ENCODE measurements around the gene KREMEN2.
A peak's percentile ranks its signal among the peaks of the same experiment; 100 is the strongest.

The KREMEN2 gene

DNA sequence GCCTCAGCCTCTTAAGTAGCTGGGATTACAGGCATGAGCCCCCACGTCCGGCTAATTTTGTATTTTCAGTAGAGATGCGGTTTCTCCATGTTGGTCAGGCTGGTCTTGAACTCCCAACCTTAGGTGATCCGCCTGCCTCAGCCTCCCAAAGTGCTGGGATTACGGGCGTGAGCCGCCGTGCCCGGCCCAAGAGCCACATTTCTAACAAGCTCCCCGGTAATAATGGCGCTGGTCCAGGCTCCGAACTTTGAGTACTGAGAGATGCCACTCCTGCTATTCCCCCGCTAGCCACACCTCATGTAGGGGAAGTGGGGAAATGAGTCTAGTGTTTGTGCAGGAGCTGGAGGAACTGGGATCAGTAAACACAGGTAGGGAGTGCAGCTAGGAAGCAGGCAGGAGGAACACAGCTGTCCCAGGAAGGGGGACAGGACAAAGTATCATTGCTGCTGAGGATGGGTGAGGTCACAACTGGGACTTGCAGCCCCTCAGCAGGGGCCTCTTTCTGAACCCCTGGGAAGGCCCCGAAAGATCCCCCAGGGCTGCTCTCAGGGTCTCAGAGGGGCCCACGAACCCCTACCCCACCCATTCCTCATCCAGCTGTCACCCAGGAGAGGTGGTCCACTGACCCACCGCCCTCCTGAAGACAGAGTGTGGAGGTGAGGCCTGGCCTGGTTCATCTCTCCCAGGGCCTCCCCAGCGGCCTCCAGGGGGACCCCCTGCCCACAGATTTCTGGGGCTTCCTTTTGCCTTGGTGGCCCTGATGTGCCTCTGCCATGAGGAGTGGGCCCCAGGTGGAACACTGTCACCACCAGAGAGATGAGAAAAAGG lies 3.7 kb upstream of the KREMEN2 start:
- intact Hi-C loops (cut with DNase I), result no loop called here
- no peak for DNase-seq

DNA sequence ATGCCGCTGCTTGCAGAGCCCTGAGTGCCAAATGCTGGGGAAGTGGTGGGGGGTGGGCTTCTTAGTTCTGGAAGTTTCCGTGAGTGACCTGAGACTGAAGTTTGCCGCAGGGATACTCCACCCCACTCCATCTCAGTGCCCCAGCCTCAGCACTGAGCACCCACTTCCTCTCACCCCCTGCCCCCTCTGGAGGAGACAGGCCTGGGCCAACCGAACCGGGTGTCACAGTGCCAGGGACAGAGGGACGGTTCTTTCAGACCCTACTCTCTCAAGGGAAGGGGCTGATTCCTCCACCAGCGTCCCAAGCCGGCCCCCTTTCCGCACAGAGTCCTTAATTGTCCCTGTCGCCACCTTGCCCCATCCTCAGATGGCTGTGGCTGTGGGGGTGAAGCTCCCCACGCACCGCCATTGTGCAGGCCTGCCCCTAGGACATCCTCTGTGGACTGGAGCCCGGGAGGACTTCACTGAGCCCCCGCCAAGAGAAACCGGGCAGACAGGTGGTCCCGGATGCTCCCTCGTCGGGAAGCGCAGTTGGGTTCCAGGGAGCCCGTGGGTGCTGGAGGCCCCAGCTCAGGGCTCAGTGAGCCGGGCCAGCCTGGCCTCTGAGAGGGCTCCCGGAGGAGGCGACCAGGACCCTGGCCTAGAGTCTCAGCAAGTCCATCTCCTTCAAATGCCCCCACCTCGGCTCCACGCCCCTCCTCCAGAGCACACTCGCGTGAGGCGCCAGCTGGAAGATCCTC lies 1.6 kb upstream of the KREMEN2 start:
- DNase-seq, result no peak
- intact Hi-C loops (cut with DNase I), result no loop called here

DNA sequence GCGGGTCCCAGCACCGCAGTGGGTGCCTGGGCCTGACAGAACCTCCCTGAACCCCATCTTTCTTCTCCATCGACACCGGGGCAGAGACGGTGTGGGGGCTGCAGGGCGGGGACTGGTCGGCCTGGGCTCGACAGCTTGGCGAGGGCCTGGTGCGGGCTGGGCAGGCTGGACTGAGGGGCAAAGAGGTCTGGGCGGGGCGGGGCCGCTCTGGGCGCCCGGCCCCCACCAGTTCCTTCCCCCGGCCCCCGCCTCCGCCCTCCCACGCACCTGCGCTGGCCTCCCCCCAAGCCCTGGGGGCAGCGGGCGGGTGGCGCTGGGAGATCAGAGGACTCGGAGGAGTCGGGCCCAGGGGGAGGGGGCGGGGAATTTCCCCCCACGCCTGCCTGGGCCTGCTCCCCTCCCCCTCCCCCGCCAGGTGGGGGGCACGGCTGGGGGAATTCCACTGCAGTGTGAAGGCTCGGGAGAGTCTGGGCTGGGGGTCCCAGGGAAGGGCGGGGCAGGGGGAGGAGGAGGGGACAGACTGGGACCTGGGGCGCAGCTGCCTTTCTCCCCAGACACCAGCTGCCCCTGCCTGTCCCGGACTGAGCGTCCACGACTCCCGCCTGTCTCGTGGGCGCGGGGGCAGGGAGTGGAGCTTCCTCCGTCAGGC lies 877 bp upstream of the KREMEN2 start:
- intact Hi-C loops (cut with DNase I), result no loop called here
- DNase-seq, result no peak

DNA sequence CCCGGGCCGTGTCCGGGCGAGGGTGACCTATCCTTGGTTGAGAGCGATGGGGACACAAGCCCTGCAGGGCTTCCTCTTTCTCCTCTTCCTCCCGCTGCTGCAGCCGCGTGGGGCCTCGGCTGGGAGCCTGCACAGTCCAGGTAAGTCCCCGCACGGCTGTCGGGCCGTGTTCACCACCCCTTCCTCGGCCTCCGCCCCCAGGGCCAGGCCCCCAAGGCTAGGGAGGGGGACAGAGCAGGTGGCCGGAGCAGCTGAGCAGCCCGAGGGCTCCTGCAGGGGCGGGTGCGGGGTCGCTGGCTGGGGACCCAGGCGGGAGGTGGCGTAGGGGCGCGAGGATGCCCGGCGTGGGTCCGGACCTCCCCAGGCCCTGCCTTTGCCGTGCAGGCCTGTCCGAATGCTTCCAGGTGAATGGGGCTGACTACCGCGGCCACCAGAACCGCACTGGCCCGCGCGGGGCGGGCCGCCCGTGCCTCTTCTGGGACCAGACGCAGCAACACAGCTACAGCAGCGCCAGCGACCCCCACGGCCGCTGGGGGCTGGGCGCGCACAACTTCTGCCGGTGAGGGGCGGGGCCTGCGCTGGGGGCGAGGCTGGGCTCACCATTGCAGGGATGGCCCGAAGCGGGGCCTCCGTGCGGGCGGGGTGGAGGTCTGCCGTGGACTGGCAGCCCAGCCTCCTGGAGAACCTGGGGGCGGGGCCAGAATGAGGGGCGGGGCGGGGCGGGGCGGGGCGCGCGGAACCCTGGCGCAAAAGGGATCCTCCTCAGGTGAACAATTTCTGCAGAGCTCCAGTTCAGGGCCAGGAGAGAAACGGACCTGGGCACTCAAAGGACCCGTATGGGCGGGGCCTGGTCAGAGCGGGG lies 631 bp downstream of the KREMEN2 start:
- DNase-seq, result no peak

DNA sequence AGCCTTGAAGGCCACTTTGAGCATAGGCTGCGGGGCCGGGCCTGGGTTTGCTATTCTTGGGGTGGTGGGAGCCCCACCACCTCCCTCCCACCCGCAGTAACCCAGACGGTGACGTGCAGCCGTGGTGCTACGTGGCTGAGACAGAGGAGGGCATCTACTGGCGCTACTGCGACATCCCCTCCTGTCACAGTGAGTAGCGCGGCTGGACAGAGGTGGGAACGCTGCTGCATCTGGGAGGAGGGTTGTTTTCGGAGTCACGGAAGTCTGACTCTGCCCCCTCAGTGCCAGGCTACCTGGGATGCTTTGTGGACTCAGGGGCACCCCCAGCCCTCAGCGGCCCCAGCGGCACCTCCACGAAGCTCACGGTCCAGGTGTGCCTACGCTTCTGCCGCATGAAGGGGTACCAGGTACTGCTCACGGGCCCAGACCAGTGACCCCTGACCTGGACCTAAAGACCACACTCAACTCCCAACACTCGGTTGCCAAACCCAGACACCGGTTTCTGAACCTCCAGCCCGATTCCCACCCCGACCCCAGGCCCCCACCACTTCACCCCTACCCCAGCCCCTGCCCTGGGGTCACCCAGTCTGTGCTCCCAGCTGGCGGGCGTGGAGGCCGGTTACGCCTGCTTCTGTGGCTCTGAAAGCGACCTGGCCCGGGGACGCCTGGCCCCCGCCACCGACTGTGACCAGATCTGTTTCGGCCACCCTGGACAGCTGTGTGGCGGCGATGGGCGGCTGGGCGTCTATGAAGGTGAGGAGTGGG lies 2.1 kb downstream of the KREMEN2 start:
- no peak for DNase-seq
- intact Hi-C loops (cut with DNase I), result no loop called here

More for the DNA sequence above, 631 bp downstream of the KREMEN2 start:
- intact Hi-C loops (cut with DNase I), result no loop called here

DNA sequence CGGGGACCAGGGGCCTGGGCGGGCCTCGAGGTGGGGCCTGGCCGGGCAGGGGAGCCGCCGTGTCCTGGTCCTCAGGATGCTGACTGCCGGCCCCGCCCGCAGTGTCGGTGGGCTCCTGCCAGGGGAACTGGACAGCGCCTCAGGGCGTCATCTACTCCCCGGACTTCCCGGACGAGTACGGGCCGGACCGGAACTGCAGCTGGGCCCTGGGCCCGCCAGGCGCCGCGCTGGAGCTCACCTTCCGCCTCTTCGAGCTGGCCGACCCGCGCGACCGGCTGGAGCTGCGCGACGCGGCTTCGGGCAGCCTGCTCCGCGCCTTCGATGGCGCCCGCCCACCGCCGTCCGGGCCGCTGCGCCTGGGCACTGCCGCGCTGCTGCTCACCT lies 2.7 kb downstream of the KREMEN2 start:
- no peak for DNase-seq
- intact Hi-C loops (cut with DNase I), result no loop called here

DNA sequence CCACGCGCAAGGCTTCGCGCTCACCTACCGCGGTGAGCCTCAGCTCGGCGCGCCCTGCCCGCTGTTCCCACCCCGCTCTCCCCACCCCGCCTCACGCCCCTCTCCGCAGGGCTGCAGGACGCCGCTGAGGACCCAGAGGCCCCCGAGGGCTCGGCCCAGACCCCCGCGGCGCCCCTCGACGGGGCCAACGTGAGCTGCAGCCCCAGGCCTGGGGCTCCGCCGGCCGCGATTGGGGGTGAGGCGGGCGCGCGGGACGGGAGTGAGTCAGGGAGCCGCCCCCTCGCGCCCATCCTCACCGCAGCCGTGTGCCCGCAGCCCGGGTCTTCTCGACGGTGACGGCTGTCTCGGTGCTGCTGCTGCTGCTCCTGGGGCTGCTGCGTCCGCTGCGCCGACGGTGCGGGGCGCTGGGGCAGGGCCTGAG lies 3.1 kb downstream of the KREMEN2 start:
- no peak for DNase-seq
- intact Hi-C loops (cut with DNase I), result no loop called here

DNA sequence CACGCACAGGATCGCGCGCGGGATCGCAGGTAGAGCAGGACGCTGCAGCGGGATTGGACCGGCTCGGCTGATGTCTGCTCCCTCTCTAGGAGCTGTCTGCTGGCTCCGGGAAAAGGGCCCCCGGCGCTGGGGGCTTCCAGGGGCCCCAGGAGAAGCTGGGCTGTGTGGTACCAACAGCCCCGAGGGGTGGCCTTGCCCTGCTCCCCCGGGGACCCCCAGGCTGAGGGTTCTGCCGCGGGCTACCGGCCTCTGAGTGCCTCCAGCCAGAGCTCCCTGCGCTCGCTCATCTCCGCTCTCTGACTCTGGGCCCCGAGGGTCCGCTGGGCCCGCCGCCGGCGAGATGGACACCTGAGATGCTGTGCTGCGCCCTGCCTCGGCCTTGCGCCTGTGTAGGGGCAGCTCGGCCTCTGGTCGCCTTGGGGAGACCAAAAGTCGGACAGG lies 3.7 kb downstream of the KREMEN2 start:
- intact Hi-C loops (cut with DNase I), result no loop called here
- no peak for DNase-seq

DNA sequence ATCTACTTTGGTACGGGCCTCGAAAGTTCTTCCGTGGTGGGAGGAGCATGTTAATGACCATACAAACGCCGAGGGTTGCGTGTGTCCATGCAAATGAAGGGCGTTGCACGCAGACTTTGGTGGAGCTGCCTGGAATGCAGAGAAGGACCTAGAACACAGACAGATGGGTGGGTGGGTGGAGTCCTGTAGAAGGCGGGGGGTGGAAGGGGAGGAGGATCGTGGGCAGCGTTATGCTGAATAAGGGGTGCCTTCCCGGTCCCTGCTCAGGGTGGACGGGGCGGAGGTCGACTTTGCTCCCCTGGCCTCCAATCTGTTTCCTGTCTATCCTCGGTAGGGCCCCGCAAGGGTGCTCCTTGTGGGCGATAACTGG lies 4.3 kb downstream of the KREMEN2 start:
- intact Hi-C loops (cut with DNase I), result no loop called here
- no peak for DNase-seq

DNA sequence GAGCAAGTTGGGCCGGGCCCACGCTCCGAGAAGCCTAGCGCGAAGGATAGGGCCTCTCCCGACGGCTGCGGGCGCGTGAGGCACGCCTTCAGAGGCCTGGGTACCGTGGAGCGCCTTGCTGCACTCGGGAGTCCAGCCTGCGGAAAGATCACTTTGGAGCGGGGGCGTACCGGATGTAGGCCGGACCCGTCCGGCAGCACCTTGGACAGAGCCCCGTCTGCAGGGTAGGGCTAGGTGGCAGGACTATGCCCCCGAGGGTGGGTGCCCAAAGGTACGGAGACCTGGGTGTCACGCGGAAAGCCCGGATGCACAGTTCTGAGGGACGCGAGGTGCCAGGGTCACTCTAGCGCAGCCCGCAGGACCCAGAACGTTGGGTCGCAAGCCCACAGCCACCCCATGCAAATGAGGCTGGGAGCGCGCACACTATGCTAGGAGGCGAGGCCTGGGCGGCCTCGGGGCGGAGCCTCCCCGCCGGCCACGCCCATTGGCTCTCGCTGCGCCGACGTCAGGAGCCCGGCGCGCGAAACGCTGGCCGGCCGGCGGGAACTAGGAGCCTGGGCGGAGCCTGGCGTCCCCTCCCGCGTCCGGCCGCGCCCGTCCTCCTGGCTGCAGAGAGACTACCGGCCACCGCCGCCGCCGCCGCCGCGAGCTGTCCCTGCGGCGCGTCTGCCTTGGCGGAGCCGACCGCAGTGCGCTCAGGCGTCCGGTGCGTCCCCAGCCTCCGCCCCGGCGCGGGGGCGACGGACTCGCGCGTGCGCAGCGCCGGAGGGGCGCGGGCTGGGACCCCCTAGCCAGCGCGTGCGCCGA lies 4.9 kb downstream of the KREMEN2 start, which contains the start of gene PAQR4:
Gene PAQR4, plus strand, starts transcription at position 611 of the 807 bp plus-strand sequence. CDS start 327 bp downstream, outside the sequence.
- intact Hi-C loops (cut with DNase I), result no loop called here
- DNase-seq, result peak; percentile 68 to 95 (median 89)

DNA sequence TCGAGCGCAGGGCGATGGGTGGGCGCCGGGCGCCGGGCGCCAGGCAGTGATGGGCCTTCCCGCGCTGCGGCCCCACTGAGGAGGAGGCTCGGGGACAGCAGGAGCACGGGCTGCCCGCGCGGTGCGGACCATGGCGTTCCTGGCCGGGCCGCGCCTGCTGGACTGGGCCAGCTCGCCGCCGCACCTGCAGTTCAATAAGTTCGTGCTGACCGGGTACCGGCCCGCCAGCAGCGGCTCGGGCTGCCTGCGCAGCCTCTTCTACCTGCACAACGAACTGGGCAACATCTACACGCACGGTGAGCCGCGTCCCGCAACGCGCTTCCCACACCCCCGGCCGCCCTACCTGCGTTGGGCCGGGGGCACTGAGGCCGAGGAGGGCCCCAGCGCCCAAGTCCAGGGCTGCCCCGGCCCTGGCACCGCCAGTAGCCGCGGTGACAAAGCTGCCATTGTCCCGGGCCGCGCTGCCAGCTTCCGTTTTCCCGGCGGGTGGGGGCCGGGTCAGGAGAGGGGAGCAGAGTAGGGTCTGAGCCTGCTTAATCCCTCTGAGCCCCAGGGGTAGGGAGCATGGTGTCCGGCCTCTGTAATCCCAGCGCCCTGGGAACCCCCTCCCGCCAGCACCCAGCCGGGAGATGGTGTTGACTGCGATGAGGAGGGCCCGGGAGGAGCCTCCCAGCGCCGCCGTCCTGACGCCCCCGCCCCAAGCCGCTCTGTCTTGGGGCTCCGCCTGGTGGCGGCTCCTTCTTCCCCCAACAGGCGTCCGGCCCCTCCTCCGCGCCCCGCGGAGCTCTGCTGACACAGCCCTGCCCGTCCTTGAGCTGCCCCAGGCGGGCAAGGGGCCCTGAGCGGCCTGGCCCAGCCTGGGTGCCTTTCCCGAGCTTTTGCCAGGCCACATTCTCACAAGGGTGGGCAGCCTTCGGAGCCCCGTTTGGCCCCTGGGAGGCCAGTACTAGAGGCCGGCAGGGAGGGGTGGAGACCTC lies 5.8 kb downstream of the KREMEN2 start:
- intact Hi-C loops (cut with DNase I), result loop anchor here (5.0 kb wide), 1 partner anchor 53 kb away; no protein-coding TSS in a partner anchor
- DNase-seq, result peak; percentile 50 to 87 (median 77)

DNA sequence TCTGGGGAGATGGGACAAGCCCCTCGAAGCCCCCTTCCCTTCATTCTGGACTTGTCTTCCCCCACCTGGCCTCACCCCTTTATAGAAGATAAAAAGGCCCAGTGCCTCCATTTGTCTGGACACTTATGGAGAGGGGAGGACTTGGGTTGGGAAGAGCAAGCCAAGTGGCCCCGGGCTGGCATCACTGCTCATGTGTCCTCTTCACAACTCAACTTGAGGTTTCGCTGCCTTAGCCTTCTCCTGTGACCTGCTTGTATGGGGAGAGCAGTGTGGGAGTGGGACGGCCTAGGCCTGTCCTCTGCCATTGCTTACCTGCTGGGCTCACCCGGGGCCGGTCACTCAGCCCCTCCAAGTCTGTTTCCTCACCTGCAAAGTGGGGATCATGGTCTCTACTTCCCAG lies 6.5 kb downstream of the KREMEN2 start:
- intact Hi-C loops (cut with DNase I), result loop anchor here (5.0 kb wide), 1 partner anchor 53 kb away; no protein-coding TSS in a partner anchor
- no peak for DNase-seq

DNA sequence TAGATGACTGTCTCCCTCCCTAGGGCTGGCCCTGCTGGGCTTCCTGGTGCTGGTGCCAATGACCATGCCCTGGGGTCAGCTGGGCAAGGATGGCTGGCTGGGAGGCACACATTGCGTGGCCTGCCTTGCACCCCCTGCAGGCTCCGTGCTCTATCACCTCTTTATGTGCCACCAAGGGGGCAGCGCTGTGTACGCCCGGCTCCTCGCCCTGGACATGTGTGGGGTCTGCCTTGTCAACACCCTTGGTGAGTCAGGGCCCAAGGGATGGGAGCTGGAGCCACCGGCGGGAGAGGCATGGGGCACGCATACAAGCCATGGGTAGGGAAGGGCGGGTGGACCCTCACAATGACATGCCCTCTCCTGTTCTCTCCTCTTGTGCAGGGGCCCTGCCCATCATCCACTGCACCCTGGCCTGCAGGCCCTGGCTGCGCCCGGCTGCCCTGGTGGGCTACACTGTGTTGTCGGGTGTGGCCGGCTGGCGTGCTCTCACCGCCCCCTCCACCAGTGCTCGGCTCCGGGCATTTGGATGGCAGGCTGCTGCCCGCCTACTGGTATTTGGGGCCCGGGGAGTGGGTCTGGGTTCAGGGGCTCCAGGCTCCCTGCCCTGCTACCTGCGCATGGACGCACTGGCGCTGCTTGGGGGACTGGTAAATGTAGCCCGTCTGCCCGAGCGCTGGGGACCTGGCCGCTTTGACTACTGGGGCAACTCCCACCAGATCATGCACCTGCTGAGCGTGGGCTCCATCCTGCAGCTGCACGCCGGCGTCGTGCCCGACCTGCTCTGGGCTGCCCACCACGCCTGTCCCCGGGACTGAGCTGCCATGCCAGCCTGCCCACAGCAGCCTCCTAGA lies 7.3 kb downstream of the KREMEN2 start:
- no peak for DNase-seq
- intact Hi-C loops (cut with DNase I), result loop anchor here (5.0 kb wide), 1 partner anchor 54 kb away; no protein-coding TSS in a partner anchor

DNA sequence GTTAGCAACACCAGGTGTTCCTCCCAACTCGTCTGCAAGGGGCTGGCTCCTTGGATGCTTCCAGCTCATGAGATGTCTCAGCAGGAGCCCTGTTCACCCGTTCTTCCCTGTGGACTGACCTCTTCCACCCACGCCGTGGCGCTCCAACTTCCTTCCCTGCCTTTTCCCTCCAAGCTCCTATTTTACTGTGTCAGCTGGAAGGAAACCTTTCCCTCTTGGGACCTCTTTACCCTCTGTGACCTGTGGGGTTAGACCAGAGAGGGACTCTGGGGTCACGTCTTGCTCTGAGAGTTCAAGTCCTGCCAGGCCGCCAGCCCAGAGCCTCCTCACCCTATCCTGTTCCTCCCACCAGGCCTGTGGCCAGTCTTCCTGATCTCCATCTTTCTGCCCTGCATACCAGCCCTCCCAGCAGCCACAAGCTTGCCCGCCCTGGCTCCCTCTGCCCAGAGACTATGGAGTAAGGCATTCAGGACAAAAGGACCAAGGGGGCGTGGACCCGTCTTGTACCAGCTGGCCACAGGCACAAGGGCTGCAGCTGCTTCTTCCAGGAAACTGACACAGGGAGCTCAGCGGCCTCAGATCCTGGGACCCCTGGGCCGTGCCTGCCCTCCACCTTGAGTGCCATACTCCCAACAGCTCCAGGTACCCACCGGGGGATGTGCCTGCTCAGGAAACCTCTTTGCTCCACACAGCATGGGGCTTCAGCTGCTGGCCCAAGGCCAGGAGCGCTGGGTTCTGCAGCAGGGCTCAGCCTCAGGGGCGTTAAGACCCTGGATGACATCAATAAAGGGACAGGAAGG lies 8.1 kb downstream of the KREMEN2 start:
- peak in 1 of 42 donors; percentile 41 for DNase-seq
- intact Hi-C loops (cut with DNase I), result loop anchor here (5.0 kb wide), 1 partner anchor 55 kb away; no protein-coding TSS in a partner anchor

All from head of caudate nucleus (tissue), 42 donors.